SK-N-MC (cell line): Measurements from ENCODE around the gene PEAK3.

Experiments used
- EZH2 ChIP-seq: fragments of 200-600 bp; sonication (generic); IDR thresholded peaks from one replicate; pipeline ENCODE4 v1.6.1; 2017; ENCODE audit warnings: antibody characterized with exemption
- FOXP2 ChIP-seq: optimal IDR thresholded peaks from 2 replicates; pipeline ENCODE3; 2011; ENCODE audit warnings: mild to moderate bottlenecking, moderate library complexity; ENCODE audit not compliant: insufficient read depth; ENCODE audit errors: extremely low read length, control extremely low read depth
- POLR2AphosphoS5 ChIP-seq: IDR thresholded peaks from 2 replicates; pipeline ENCODE4 v1.6.1; 2012; ENCODE audit warnings: mild to moderate bottlenecking, low read depth, low read length, borderline replicate concordance

GRCh38 chr19:2260341-2260805 lies 21.6 kb downstream of the PEAK3 start:
- TF ChIP-seq EZH2 (no peak), POLR2AphosphoS5 (no peak), FOXP2 (no peak)
